ENCODE data around the gene ETS1. TPM values are rescaled to one million over a fixed set of nuclear protein-coding genes. Genes with fewer than 3 reads are reported as not detected.

Gene ETS1
- total RNA-seq, 1 experiment from 2014 or later: 3.8 TPM

GRCh38 chr11:128501632-128502549, 85.5 kb downstream of the ETS1 start:
- DNase-seq (ENCODE audit: low spot score): peak; percentile 44

- DNase-seq (ENCODE audit: low spot score): peak; percentile 41
Measured at GRCh38 chr11:128501008-128501407, 86.3 kb downstream of the ETS1 start.

GRCh38 chr11:128500493-128500892, 86.9 kb downstream of the ETS1 start:
- DNase-seq (ENCODE audit: low spot score): no peak

DNA sequence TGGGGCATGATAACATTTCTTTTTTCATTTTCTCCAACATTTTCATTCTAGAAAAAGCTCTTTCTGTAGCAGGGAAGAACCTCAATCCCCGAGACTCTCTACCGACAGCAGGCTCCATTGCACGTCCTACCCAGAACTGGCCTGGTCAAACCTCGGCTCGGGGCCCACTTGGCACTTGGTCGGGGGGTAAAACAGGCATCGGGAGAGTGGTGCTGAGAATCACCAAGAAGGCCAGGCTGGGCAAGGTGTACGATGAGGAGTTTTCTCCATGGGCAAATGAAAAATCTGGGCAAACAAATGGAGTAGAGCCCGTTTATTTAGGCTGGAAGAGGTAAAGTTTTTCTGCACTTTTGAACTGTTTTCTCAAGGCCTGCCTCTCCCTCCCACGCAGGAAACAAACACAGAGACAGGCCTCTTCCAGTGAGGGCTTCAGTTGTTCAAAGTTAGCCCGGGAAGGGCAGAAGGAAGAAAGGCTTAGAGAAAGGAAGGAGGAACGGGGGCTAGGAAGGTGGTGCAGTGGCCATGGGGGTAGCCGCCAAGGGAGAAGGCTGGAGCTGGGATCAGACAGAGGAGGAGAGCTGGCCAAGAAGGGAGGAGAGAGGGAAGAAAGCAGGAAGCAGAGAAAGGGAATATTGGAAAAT, 87.6 kb downstream of the ETS1 start:
- no peak for DNase-seq (ENCODE audit: low spot score)

GRCh38 chr11:128498721-128499245, 88.6 kb downstream of the ETS1 start:
- DNase-seq (ENCODE audit: low spot score): no peak

DNA sequence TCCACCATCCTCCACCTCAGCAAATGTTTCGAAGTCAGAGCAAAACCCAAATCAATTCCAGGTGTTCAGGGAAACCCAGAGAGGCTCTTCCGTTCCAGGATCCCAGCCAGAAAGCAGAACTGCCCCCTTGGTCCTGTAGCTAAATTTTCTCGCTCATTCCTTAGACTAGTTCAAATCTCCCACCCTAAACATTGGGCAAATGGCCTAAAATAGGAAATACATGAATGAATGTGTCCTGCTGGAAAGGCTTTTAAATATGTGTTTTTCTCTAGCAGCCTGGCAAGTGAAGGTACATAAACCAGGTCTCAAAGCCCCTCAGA, 89.6 kb downstream of the ETS1 start:
- DNase-seq (ENCODE audit: low spot score): no peak

GRCh38 chr11:128497061-128497775, 90.1 kb downstream of the ETS1 start:
- no peak for DNase-seq (ENCODE audit: low spot score)

GRCh38 chr11:128496692-128497060, 90.7 kb downstream of the ETS1 start:
- DNase-seq (ENCODE audit: low spot score): no peak

DNA sequence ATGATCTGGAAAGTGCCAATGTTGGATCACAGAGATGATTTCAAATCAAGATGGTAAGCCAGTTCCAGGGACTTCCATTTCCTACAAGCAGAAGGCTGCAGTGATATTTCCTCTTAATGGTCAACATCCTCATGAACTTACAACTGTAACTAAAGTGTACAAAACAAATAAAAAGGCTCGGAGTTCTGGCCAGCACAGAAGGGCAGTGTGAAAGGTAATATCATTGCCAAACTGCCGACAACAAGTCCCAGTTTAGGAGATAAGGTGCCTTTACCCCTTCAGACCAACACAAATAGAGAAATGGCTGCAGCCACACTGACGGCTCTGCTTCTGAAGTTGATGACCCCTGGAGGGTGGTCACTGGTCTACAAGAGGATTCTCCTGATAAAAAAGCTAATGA, 91.1 kb downstream of the ETS1 start:
- DNase-seq (ENCODE audit: low spot score): no peak

DNA sequence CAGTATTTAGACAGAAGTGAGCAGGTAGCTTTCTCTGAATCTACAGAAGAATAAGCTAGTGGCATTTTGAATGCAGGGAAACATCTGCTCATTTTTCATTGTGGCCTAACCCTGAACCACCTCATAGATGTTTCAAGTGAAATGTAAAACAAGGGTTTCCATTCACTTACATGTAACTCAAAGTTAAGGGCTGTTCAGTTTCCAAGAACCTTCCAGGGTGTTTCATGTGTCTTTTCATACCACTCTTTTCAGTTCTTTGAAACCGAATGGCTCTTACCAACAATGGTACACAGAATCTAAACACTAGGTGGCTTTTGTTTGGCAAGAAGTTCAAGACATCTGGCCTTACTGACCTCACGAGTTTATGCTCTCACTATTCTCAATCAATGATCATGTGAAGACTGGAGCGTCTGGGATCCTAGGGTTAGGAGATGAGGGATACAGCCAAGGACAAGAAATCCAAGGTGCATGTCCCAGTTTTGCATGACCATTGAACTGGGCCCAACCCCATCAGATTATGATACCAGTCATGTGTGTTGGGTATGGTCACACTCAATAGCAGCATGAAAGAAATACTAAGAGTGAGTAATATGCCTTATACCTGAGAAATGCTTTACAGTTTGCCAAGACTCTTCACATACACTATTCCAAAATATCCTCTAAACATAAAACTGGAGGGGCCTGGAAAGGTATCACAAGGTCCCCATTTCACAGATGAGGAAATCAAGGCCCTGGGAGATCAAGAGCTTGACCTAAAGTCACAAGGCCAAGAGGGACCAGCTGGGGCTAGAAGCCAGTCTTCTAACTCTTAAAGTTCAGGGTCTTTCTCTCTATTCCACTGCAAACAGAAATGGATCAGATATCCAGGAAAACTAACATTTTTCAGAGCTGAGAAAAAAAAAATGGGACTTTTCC, 92.7 kb downstream of the ETS1 start:
- DNase-seq (ENCODE audit: low spot score): no peak

- no peak for DNase-seq (ENCODE audit: low spot score)
Measured at GRCh38 chr11:128493570-128493965, 93.8 kb downstream of the ETS1 start.

GRCh38 chr11:128492903-128493569, 94.3 kb downstream of the ETS1 start:
- DNase-seq (ENCODE audit: low spot score): no peak

DNA sequence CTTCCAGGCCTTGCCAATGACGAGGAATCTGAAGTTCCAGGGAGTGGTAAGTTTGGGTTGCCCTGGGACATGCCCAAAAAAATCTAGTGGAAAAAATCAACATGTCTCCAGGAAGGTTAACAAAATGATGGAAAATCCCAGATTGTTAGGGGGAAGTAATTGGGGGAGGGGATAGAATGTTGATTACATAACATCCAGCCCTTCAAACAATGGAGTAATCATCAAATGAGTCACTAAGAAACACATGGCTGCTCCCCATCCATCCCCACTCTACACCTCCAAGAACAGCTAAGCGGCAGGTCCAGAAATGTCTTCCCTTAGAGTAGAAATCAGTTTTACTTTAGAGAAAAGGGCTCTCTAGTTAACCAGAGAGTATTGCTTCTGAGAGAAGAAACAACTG, 94.9 kb downstream of the ETS1 start:
- DNase-seq (ENCODE audit: low spot score): no peak

GRCh38 chr11:128491195-128491936, 96.0 kb downstream of the ETS1 start:
- DNase-seq (ENCODE audit: low spot score): no peak

DNA sequence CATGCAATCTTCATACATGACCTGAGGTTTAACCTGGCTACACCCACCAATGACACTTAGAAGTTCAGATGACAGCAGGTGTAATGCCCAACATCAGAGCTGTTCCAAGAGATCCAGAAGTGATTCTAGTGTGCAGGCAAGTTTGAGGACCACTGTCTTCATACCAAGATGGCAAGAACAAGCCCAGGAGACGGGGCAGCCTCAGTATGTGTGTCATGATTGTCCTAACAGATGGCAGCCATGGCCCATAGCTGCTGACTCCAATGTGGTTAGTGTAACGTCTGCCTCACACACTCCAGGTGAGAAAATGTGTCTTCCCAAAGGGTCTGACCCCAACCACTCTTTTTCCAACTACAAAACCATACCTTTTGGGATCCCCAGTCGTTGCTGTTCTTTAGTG, 97.3 kb downstream of the ETS1 start:
- DNase-seq (ENCODE audit: low spot score): no peak

DNA sequence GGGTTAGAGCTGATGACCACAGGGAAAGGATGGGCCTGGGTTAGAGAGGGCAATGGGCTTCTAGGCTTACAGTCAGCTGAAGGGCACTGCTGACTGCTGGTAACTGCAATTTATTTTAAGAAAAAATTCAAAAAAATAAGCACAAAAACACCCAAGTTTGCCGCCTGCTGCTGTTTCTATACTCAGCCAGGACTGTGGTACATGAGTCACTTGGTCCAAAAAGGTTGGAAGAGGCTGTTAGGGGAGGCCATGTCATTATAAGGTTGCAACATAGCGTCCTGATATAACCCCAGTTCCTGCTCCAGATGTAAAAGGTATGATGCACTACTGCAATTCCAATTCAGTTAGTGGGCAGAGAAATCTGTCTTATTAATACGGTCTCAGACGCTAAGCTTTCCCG, 98.9 kb downstream of the ETS1 start:
- no peak for DNase-seq (ENCODE audit: low spot score)

GRCh38 chr11:128487978-128488377, 99.4 kb downstream of the ETS1 start:
- no peak for DNase-seq (ENCODE audit: low spot score)

DNA sequence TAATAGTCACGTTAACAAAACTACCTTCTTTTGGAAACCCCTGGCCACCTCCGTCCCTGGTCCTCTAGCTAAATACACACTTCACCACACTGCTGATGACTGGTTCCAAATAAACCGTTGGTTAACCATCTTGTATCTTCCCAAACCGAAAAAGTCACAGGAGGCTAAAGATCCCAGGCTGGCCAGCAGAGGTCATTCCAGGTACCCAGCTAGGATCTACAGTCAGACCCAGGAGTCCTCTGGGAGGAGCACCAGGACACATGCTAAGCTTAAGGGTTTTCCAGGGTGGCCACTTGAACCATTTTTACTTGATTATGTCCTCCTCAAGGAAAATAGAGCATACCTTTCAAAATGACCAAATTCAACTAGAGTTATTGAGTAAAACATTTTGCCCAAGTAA, 103.2 kb downstream of the ETS1 start:
- no peak for DNase-seq (ENCODE audit: low spot score)

GRCh38 chr11:128483211-128483788, 104.1 kb downstream of the ETS1 start:
- no peak for DNase-seq (ENCODE audit: low spot score)

Data from HT-29 (cell line).